IPS-18c (cell line): ENCODE results near the gene C19orf25.
A peak's percentile ranks its signal among the peaks of the same experiment; 100 is the strongest.
"Not testable (repeated sequence)": the region's sequence is repeated elsewhere in the genome, so short reads cannot be mapped to it uniquely, and the experiment has no call there.

ENCODE experiments used
- H3K4me3 ChIP-seq: 2 replicates; pipeline ENCODE4 v1.7.0; 2013; ENCODE audit warnings: low read depth, mild to moderate bottlenecking, low read length, moderate library complexity; ENCODE audit not compliant: insufficient read depth
- H3K9me3 ChIP-seq: one replicate; pipeline ENCODE4 v1.6.1; 2013; ENCODE audit warnings: mild to moderate bottlenecking, low read length, moderate library complexity; ENCODE audit not compliant: control insufficient read depth, insufficient read depth

The C19orf25 gene

DNA sequence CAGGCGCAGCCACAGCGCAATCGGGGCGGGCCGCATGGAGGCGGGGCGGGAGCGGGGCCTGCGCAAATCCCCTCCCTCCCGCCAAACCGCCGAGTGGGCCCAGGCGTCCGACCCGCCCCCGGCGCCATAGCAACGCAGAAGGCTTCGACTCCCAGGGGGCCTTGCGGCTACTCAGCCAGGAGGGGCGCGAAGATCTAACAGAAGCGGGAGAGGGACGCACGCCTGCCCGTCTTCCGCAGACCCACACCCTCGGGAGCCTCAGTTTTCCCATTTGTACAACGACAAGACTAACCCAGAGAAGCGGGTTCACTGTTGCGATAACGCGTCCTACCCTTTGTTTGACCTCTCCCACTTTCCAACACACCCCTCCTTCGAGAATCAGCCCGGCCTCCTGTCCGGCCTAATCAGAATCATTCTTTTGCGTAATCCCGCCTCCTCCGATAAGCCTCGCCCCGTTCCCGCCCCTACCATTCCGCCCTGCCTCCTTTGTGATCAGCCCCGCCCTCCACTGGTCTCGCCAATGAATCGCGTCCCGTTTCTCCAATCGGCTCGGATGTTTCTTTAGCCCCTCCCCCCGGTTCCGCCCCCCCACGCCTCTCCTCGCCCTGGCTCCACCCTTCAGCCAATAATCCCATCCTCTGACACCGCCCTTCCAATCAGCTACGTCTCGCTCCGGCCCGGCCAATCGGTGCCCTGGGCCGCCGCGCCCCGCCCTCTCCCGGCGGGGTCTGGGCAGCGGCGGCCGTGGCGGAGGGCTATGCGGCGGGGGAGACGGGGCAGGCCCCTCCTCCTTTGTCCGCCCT, 11.5 kb upstream of the C19orf25 start, which contains the start of gene PCSK4:
TSS of gene PCSK4 (minus strand) at position 40 of the 803 bp plus-strand sequence. CDS start at position 36, 4 bp downstream.
- H3K4me3 ChIP-seq, result peak within 1 kb of the TSS; percentile 85

DNA sequence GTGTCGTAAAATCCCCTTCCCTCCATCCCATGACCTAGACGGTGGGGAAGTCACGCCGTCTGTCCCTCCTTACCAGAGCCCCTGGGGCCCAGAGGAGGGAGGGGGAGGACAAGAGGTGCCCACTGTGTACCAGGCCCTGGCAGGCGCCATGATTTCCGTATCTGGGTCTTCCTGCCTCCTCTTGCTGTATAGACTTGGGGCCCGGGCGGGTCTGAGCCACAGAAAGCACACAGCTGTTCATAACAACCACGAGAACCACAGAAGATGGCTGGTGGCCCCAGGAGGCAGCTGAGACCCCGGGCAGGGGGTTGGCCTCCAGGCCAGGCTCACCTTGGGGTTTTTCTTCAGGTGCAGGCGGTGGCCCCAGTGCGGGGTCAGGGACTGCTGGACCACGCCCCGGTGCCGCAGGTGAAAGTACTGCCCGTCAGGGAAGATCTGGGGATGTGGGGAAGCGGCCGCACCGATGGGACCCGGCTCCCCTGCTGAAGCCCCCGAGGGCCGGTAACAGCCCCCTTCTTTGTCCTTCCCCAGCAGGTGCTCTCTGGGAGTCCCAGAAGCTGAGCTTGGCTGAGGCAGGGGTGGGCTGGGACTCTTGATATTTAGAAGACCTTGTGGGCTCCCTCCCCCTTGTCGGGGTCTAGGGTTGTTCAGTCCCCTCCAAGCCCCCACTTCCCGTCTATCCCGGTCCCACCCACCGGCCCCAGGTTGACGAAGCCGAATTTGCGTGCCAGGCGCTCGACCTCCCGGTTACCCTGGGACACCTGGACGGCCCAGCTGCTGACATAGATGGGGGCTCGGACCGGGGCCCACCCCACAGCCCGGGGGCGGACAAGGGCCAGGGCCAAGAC, 10.7 kb upstream of the C19orf25 start:
- H3K4me3 ChIP-seq, result peak overlapping the region; percentile 85

More for the DNA sequence above, 11.5 kb upstream of the C19orf25 start, which contains the start of gene PCSK4:
- H3K9me3 ChIP-seq, result no peaks in the 10 kb centered on the region

DNA sequence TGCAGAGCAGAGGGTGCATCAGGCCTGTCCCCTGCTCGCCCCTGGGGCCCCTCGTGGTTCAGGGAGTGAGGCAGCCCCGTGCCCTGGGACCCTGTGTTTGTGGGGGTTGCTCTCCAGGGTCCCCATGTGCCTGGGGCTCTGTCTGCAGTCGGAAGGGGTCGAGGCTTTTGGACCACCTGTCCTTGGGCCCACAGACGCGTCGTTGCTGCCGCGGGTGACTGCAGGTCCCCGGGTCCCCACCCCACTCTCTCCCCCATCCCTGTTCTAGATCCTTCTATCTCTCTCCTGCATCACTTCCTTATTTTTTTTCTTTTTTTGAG, 9.2 kb upstream of the C19orf25 start:
- Histone ChIP-seq H3K4me3 (no peak overlapping the region), H3K9me3 (no peaks in the 10 kb centered on the region)

More for the DNA sequence above, 10.7 kb upstream of the C19orf25 start:
- no peaks in the 10 kb centered on the region for H3K9me3 ChIP-seq

DNA sequence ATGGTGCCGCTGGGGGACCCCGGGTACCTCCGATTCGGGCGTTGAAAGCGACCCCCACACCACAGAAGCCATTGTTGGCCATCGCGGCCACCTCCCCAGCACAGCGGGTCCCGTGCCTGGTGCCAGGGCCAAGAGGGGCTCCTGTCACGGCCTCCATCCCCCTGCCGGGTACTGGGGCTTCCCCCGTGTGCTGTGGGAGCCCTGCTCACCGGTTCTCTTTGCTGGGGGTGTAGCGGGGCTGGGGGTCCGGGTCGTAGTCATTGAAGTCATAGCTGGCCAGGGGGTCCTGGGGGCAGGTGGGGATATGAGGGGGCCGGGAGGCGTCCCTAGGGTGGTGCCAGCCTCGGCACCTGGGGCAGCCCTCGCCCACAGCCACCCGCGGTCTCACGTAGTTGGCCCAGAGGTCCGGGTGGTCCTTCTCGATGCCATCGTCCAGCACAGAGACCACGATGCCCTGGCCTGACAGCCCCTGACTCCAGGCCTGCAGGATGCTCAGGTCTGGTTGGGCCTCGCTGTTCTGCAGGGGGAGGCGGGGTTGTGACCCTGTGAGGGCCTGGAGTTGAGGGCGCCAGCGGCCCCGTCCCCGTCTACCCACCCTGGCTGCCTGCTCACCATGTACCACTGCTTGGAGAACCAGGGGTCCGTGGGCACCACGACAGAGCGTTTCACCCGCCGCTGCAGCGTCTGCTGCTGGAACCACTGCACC, 8.7 kb upstream of the C19orf25 start:
- no peak overlapping the region for H3K4me3 ChIP-seq
- H3K9me3 ChIP-seq, result no peaks in the 10 kb centered on the region

DNA sequence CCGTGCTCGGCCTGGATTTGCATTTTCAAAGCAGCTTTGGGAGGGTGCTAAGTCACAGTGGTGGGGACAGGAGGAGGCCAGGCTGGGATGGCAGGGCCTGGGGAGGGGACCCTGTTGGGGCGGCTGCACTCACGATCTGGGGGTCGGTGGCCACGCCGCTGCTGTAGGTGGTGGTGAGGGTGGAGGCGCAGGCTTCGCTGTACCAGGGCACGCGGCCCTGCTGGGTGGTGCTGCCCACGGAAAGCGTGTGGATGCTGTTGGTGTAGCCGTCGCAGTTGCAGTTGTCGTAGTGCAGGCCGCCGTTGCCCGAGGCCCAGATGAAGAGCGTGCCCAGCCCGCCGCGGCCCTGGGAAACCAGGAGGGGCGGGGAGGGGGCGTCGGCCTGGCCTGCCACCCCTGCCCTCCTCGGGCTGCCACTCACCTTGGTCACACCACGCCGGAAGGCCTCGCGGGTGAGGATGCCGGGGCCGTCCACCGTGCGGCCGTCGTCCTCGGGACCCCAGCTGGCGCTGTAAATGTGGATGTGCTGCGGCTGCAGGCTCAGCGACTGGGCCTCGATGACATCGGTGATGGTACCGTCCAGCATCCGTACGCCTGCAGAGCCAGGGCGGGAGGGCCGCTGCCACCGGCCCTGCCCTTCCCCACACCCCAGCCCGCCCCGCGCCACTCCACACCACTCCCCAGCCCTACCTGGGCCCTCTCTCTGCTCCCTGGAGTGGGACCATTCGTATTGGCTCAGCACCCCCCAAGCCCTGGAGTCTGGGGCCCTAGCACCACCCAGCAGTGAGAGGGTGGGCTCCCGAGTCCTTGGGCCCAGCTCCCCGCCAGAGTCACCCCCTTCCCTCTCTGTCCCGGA, 7.9 kb upstream of the C19orf25 start:
- Histone ChIP-seq H3K9me3 (no peaks in the 10 kb centered on the region), H3K4me3 (no peak overlapping the region)

DNA sequence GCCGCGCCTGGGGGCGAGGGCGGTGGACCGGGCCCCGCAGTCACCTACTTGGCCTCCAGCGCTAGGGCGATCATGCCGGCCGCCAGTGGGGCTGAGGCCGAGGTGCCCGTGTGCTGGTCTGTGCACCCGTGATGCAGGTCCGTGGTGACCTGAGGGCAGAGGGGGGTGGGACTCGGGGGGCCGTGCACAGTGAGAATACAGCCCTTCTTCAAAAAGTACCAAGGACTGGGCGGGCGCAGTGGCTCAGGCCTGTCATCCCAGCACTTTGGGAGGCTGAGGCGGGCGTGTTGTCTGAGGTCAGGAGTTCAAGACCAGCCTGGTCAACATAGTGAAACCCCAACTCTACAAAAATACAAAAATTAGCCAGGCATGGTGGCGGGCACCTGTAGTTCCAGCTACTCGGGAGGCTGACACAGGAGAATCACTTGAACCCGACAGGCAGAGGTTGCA, 5.0 kb upstream of the C19orf25 start:
- Histone ChIP-seq H3K9me3 (no peaks in the 10 kb centered on the region), H3K4me3 (no peak overlapping the region)

DNA sequence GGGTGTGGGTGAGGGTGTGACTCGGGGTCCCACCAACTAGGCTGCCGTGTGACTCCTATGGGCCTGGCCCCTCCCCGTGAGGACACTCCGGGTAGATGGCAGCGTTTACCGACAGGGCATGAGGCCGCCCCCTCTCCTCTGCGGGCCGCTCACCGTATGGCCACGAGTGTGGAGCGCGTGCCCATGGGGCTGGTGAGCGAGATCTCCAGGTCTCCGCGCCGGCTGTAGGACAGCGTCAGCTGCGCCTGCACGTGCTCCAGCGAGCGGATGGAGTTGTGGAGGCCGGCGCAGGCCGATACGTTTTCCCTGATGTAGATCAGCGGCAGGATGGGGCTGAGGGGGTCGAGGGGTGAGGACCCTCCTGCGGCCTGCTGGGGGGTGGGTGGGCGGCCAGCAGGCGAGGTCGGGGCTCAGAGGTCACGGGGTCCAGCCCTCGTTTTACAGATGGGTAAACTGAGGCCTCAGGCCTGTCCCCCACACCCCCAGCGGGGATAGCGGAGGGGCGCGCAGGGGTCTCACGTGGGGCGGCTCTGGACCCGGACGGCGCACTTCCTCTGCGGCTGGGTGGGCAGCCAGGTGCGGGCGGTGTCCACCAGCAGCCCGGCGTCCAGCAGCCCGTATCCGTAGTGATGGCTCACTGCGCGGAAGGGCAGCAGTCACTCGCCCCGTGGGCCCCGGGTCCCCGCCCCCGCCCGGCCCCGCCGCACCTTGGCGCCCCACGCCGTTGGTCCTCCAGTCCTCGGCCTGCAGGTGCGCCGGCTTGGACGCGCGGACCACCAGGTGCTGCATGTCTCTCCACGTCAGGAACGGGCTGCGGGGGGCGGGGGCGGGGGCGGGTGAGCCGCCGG, 4.3 kb upstream of the C19orf25 start:
- no peak overlapping the region for H3K4me3 ChIP-seq
- H3K9me3 ChIP-seq, result no peaks in the 10 kb centered on the region

DNA sequence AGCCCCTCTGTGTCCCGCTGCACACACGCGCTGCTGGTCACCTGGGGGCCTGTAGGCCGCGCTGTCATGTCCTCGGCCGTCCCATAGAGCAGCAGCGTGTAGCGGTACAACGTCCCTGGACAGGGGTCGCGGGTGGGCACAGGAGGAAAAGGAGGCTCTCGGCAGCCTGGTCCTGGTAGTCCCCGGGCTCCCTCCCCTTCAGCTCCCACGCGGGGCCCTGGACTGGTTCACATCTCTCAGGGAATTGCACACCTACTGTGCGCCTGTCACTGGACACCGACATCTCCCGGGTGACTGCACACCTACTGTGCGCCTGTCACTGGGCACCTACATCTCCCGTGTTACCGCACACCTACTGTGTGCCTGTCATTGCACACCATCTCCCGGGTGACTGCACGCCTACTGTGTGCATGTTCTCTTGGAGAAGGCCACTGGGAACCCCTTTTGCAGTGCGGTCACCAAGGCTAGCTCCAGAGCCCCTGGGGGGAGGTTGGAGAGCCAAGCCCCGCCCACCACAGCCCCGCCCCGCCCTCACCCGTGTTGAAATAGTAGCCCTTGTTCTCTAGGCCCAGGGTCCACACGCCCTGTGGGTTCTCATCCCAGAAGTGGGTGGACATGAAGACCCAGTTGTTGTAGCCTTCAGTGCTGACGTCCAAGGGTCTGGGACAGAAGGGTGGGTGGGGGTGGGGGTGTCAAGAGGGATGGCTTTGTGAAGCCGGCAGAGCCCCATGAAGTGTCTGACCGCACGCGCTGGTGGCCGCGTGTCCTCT, 3.5 kb upstream of the C19orf25 start:
- Histone ChIP-seq H3K9me3 (no peaks in the 10 kb centered on the region), H3K4me3 (no peak overlapping the region)

DNA sequence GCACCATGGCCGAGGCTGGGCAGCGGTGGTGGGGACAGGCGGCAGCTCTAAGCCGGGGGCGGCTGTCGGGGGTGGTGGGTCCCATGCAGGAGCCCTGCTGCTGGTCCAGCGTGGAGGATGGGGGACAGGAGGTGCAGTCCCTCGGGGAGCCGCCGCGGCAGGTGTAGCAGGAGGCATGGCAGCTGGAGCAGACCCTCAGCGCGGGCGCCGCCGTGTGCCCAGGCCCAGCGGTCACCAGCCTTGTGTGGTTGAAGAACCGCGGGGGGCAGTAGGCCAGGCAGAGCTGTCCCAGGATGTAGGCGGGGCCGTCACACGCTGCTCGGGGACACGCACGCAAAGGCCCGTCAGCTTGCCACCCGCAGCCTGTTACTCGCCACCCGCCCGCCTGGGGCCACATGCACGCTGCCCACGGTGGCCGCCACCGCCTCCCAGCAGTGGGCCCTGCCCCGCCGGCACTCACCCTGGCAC, 2.9 kb upstream of the C19orf25 start:
- Histone ChIP-seq H3K4me3 (no peak overlapping the region), H3K9me3 (no peaks in the 10 kb centered on the region)

DNA sequence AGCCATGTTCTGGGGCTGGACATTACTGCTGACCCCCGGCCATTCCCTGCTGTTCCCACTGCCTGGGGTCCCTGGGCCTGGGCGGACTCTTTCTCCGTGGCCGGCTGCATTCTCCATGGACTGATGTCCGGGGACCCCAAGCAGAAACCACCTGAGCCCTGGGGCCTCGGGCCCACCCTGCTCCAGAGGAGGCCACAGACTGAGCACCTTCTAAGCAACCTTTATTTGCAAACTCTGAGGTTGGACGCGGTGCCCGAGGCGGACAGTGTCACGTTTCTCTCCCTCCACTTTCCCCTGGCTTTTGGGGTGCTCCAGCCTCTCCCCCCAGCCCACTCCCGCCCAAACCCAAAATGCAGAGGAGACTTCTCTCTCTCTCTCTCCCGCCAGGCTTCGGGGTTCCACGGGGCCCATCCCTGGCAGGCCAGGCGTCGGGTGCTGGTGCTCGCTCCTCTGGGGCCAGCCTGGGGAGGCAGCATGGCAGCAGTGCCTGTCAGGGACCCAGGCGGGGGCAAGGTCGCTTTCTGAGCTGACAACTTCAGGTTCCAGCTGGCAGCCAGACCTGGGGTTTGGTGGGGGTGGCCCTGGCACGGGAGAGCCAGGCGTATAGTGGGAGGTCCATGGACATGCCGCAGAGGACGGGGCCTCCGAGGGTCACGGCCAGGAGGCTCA, 2.3 kb upstream of the C19orf25 start:
- no peak overlapping the region for H3K4me3 ChIP-seq
- H3K9me3 ChIP-seq, result no peaks in the 10 kb centered on the region

DNA sequence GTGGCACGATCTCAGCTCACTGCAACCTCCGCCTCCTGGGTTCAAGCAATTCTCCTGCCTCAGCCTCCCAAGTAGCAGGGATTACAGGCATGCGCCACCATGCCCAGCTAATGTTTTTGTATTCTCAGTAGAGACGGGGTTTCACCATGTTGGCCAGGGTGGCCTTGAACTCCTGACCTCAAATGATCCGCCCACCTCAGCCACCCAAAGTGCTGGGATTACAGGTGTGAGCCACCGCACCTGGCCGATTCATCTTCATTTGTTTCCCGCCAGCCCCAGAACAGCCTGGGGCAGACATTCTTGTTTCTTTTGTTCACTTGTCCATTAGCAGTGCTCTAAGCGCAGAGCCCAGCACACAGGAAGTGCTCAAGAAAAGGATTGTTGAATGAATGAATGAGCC, 2.0 kb downstream of the C19orf25 start:
- not testable (repeated sequence) for H3K4me3 ChIP-seq

DNA sequence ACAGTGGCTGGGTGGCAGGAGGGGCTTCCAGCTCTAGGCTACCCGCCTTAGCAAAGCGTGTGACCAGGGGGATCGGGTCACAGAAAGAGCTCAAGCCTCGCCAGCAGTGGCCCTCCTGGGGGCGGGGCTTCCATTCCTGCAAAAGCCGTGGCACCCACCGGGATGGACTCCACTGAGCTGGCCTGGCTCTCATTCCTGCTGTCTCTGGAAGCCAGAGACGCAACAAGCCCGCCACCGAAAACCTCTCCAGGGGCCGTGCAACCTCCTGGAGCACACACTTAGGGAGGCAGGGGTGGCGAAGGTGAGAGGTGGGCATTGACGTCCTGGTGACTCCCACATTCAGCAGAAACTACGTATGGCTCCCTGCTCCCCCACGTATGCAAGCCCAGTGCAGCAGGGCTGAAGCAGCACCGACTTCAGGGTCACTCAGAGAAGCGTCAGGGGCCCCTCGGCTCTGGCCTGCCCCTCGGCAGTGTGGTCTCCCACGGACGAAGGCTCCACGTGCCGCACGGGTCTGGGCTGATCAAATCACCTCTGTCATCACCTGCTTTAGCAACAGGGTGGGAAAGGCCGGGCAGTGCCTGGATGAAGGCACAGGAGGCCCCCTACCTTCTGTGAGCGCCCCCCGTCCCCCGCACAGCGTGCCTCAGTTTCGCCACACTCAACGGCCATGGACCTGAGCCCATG, 3.1 kb downstream of the C19orf25 start:
- no peaks in the 10 kb centered on the region for H3K9me3 ChIP-seq
- H3K4me3 ChIP-seq, result no peak overlapping the region

More for the DNA sequence above, 2.0 kb downstream of the C19orf25 start:
- not testable (repeated sequence) for H3K9me3 ChIP-seq

DNA sequence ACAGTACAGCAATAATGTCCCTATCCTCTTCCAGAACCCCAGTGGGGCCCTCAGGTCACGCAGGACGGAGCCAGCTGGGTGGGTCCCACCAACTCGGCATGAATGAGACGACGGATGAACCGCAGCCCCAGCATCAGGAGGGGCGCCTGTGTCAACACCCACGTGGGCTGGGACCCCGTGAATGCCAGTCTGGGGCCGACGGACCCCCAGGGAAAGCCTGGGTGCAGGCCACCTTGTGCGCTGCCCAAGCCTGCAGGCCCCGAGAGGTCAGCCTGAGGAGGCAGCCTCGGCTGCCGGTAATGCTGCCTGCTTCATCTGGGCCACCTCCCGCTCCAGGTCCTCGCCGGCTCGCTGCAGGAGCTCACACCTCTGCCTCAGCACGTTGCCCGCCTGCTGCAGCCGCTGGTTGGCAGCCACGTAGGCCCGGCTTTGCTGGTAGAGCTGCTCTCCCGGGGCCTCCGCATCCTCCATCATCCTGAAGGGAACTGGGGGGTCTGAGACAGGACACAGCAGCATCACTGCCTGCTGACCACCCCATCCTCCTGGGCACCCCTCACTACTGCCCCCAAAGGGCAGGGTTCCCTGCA, 4.2 kb downstream of the C19orf25 start:
- H3K9me3 ChIP-seq, result no peaks in the 10 kb centered on the region
- no peak overlapping the region for H3K4me3 ChIP-seq
